Stomach (tissue), 9 donors: Measurements from ENCODE around the gene GOSR2. TPM values are rescaled to one million over a fixed set of nuclear protein-coding genes. Genes with fewer than 3 reads are reported as not detected.

Experiments used
- DNase-seq, 2 donors: peaks; one replicate each; pipeline versions ENCODE4 v3.0.0 to v3.0.0-alpha.2; 2013 to 2019
- H3K27ac ChIP-seq, 5 donors: fragments of 200-600 bp in 4 of 5; sonication (generic) in 4 of 5; one replicate each; pipeline ENCODE4 v1.5.1; 2013 to 2019; ENCODE audit warnings: mild to moderate bottlenecking in 1 of 5, moderate library complexity in 1 of 5
- H3K27me3 ChIP-seq, 3 donors: fragments of 200-600 bp; sonication (generic); one replicate each; pipeline ENCODE4 v1.5.1; 2017 to 2019; ENCODE audit warnings: mixed run types in 1 of 3
- H3K36me3 ChIP-seq, 4 donors: fragments of 200-600 bp; sonication (generic); 1 replicate in 3 of 4; 2 replicates in 1 of 4; pipeline ENCODE4 v1.5.1; 2016 to 2019
- H3K4me1 ChIP-seq, 4 donors: fragments of 200-600 bp; sonication (generic); one replicate each; pipeline ENCODE4 v1.5.1; 2016 to 2019
- H3K4me3 ChIP-seq, 4 donors: fragments of 200-600 bp; sonication (generic) in 3 of 4; one replicate each; pipeline ENCODE4 v1.5.1; 2016 to 2019; ENCODE audit warnings: mild to moderate bottlenecking in 1 of 4
- H3K9me3 ChIP-seq, 4 donors: fragments of 200-600 bp; sonication (generic); one replicate each; pipeline ENCODE4 v1.5.1; 2016 to 2019
- EP300 ChIP-seq: sonication (generic); formaldehyde crosslinking; IDR thresholded peaks from one replicate; pipeline ENCODE4 v1.6.1; 2017; ENCODE audit warnings: antibody characterized with exemption
- POLR2A ChIP-seq, 4 donors: fragments of 450-650 bp; IDR thresholded peaks; one replicate each; pipeline ENCODE4 v1.6.1; 2016; ENCODE audit warnings: antibody characterized with exemption in 4 of 4, control low read depth in 2 of 4, mild to moderate bottlenecking in 1 of 4, moderate library complexity in 1 of 4
- POLR2AphosphoS5 ChIP-seq, 3 donors: sonication (generic); formaldehyde crosslinking; IDR thresholded peaks; one replicate each; pipeline ENCODE4 v1.6.1; 2016; ENCODE audit warnings: antibody characterized with exemption in 3 of 3
- WGBS, 5 donors: extraction: QIAGEN DNeasy Blood & Tissue Kit in 3 of 5; methylation state at CpG; one replicate each; pipeline versions ENCODE4 v1.1.5 to v1.1.7; 2013 to 2018; 5-methylcytosine and 5-hydroxymethylcytosine counted together
- intact Hi-C: fragments of 100-400 bp; cut with DNase I; formaldehyde crosslinking; loops from one replicate; pipeline ENCODE4 v1.15.1; 2023; ENCODE audit warnings: low total_unique reads
- polyA plus RNA-seq, 3 donors: library from polyadenylated mRNA; stranded (reverse); fragments of 200-250 nt; gene quantifications; one replicate each; pipeline ENCODE4 v1.2.3, GENCODE V29; 2013
- total RNA-seq, 5 donors: library from RNA; depleted of rRNA; stranded (reverse); fragments of >200 nt; gene quantifications; one replicate each; pipeline versions ENCODE4 v1.1.0 to v1.2.3, GENCODE V29; 2014 to 2016
- TF ChIP-seq, protein P1 (sequence below), 7 experiments: fragments of 450-650 bp in 4 of 7; fragments of 200-600 bp in 3 of 7; sonication (generic) in 3 of 7; IDR thresholded peaks; one replicate each; pipeline ENCODE4 v1.5.1; 2016 to 2019; ENCODE audit warnings: antibody characterized with exemption in 7 of 7, control low read depth in 2 of 7, mild to moderate bottlenecking in 1 of 7
- donor health status: healthy with polysubstance abuse.
- donor health status: Bipolar disorder and iron deficiency.
- donor health status: healthy.

GOSR2 gene
- total and polyA plus RNA-seq, 8 donors: 15.3 to 84.0 (median 31.9) TPM

DNA sequence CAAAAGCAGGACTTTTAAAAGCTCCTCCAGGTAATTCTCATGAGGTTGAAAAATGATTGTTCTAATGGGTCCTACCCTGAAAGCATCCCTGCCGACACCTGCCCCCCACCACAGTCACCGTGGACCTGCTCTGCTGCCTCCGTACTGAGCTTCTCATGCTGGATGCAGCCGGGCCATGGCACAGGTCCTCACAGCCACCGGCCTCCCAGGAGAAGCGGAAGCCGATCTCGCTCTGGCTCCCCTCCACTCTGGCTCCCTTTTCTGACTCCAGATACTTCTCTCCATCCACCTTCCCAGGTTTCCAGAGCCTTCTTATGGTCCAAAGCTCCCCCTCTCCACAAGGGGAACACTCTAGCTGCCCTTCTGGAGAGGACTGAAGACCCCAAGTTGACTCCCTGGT is 45.9 kb downstream of the GOSR2 start:
- no peak for DNase-seq

DNA sequence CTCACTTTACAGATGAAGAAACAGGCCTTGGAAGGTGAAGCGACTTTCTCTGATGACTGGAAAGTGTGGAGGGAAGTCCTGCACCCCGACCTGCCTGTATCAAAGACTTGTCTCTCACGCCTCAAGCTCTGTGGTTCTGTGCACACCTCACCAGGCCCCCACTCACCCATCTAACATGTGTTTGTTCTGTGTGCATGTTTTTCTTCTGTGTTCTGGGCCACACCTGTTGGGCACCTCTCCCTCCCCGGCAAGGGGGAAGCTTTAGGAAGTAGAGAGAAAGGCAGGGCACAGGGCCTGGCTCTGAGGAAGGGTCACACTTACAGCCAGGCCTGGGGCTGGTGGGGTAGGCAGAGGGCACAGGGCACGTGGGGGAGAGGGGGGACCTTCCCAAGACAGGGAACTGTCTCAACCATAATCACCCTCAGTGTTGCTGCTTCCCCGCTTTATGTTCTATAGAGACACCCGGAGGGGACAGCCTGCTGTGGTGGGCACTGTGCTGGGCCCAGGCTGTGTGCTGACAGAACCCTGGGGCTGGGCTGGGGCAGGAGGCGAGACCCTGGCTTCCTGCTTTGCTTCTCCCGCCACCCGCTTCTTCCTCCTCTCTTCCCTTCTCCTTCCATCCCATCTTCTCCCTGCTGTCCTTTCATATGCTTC is 48.8 kb downstream of the GOSR2 start:
- 73 to 78% (median 76%) methylated on average over 10 of the region's 10 CpGs for WGBS, 5 donors
- no peak for DNase-seq
- no peak overlapping the region for H3K4me3 ChIP-seq
- no peaks in the 10 kb centered on the region for H3K9me3 ChIP-seq
- peaks cover 0 to 10% (median 7%) of the 10 kb centered on the region in 4 donors for H3K4me1 ChIP-seq
- peaks cover 0 to 12% (median 10%) of the 10 kb centered on the region in 4 donors for H3K36me3 ChIP-seq
- intact Hi-C loops: no loop called here
- no peak overlapping the region for H3K27ac ChIP-seq
- peaks cover 0 to 10% (median 2%) of the 10 kb centered on the region in 3 donors for H3K27me3 ChIP-seq
- TF ChIP-seq EP300 (no peak), POLR2AphosphoS5 (IDR thresholded peaks at IDR 0.05) (no peak), POLR2A (IDR thresholded peaks at IDR 0.05) (no peak)
- TF ChIP-seq, protein P1, sequence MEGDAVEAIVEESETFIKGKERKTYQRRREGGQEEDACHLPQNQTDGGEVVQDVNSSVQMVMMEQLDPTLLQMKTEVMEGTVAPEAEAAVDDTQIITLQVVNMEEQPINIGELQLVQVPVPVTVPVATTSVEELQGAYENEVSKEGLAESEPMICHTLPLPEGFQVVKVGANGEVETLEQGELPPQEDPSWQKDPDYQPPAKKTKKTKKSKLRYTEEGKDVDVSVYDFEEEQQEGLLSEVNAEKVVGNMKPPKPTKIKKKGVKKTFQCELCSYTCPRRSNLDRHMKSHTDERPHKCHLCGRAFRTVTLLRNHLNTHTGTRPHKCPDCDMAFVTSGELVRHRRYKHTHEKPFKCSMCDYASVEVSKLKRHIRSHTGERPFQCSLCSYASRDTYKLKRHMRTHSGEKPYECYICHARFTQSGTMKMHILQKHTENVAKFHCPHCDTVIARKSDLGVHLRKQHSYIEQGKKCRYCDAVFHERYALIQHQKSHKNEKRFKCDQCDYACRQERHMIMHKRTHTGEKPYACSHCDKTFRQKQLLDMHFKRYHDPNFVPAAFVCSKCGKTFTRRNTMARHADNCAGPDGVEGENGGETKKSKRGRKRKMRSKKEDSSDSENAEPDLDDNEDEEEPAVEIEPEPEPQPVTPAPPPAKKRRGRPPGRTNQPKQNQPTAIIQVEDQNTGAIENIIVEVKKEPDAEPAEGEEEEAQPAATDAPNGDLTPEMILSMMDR (IDR thresholded peaks at IDR 0.05): no peak

More for the DNA sequence above, 45.9 kb downstream of the GOSR2 start:
- H3K27ac ChIP-seq: no peak overlapping the region
- intact Hi-C loops: no loop called here
- TF ChIP-seq EP300 (no peak), POLR2AphosphoS5 (IDR thresholded peaks at IDR 0.05) (no peak), POLR2A (IDR thresholded peaks at IDR 0.05) (no peak)
- TF ChIP-seq, protein P1 (IDR thresholded peaks at IDR 0.05): no peak
- no peaks in the 10 kb centered on the region for H3K27me3 ChIP-seq
- H3K36me3 ChIP-seq: peaks cover 0 to 13% (median 10%) of the 10 kb centered on the region in 4 donors
- no peaks in the 10 kb centered on the region for H3K9me3 ChIP-seq
- WGBS, 5 donors: 91 to 96% (median 93%) methylated on average over 8 of the region's 8 CpGs
- H3K4me3 ChIP-seq: no peak overlapping the region
- H3K4me1 ChIP-seq: peaks cover 0 to 10% (median 7%) of the 10 kb centered on the region in 4 donors

DNA sequence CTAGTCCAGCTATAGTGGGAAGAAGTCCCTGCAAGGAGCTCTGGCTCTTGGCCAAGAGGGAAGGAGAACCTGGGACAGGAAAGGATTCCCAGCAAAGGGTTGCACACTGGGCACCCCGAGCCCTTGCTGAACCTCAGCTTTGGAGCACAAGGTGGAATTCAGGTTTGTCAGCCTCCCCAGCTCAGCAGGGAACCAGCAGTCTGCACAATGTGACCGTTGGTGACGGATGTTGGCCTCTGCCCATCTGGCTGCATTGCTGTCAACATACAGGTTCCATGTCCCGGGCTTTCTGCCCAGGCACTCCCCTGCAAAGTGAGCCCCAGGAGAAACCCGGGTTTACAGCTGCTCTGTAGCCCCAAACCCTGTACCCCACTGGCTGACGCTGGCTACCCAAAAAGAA is 49.4 kb downstream of the GOSR2 start:
- intact Hi-C loops: no loop called here
- DNase-seq: peak in 1 of 2 donors; percentile 81
- Histone ChIP-seq H3K27ac (no peak overlapping the region), H3K4me1 (peaks cover 0 to 10% (median 7%) of the 10 kb centered on the region in 4 donors), H3K27me3 (peaks cover 0 to 16% (median 8%) of the 10 kb centered on the region in 3 donors), H3K9me3 (no peaks in the 10 kb centered on the region), H3K36me3 (peaks cover 0 to 8% (median 7%) of the 10 kb centered on the region in 4 donors), H3K4me3 (no peak overlapping the region)
- TF ChIP-seq, protein P1 (IDR thresholded peaks at IDR 0.05): no peak
- TF ChIP-seq EP300 (no peak), POLR2A (IDR thresholded peaks at IDR 0.05) (no peak), POLR2AphosphoS5 (IDR thresholded peaks at IDR 0.05) (no peak)
- WGBS, 5 donors: 27 to 38% (median 37%) methylated on average over 6 of the region's 6 CpGs

- no peak for DNase-seq
- Histone ChIP-seq H3K4me1 (peaks cover 16 to 27% (median 20%) of the 10 kb centered on the region in 4 donors), H3K4me3 (no peak overlapping the region), H3K27me3 (peaks cover 4 to 33% (median 26%) of the 10 kb centered on the region in 3 donors), H3K27ac (no peak overlapping the region), H3K9me3 (no peaks in the 10 kb centered on the region), H3K36me3 (no peaks in the 10 kb centered on the region)
- intact Hi-C loops: no loop called here
- TF ChIP-seq POLR2AphosphoS5 (IDR thresholded peaks at IDR 0.05): no peak
- no peak for TF ChIP-seq EP300
- TF ChIP-seq POLR2A (IDR thresholded peaks at IDR 0.05): no peak
- TF ChIP-seq, protein P1 (IDR thresholded peaks at IDR 0.05): no peak
- 54 to 72% (median 67%) methylated on average over 11 of the region's 11 CpGs for WGBS, 5 donors
These were observed 51.1 kb downstream of the GOSR2 start for GRCh38 chr17:46974086-46974485.
